Measurements from ENCODE around the gene NALCN.

NALCN gene

DNA sequence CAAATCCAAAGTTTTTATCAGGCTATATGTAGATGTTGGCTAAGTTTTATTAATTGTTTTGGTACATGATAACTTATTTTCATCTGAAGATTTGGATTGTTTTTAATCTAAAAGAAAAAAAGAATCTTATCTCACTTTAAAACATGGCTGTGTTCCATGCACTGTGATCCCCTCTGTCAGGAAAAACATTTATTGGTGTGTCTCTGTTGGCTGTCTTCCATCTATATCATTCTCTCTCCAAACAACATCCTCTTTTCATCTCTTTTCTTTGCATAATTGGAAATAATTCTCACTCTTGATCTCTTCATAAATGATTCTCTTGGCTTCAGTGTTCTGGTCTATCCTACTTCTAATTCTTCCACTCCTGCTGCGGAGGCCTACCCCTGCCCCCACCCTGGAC is 4.2 kb downstream of the NALCN start:
- no peak for FAIRE-seq

DNA sequence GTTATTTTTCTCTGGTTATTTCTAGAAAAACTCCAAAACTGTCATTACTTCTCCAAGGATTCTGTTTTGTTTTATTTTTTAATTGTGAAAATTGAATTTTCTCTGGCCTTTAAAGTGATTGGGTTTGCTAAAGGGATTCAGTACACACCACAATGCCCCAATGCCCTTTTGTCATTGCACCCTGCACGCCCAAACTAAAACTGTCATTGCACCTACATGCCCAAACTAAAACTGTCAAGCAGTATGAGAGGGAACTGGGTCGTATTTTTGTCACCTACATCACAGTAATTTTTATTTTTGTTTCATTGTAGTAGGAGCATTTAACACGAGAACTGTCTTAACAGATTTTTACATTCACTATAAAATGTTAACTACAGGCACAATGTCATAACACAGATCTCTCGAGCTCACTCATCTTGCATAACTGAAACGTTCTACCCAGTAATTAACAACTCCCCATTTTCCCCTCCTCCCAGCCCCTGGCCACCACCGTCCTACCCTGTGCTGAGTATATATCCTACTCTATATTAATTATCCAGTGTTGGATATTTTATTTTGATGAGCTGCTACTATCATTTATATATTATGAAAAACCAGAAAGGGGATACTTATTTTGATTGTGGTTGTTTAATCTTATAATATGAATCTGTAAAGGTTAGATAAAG is 7.2 kb downstream of the NALCN start:
- FAIRE-seq: no peak

DNA sequence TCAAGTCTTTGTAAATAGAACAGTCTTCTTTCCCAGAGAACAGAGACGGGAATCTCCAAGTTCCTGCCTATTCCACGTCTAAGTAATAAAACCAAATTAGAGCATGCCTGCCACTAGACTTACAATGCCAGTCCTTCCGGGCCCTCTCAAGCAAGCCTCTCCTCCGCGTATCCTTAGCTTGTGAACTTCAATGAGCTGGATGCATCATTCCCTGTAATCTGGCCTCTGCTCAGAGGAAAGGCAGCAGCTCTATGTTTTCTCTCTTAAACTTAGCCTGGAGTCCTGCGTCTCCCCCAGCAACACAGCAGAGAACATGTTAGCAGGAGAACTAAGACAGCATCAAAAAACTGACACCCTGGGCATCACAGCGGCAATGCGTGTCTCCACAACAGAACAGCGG is 8.2 kb downstream of the NALCN start:
- no peak for FAIRE-seq

DNA sequence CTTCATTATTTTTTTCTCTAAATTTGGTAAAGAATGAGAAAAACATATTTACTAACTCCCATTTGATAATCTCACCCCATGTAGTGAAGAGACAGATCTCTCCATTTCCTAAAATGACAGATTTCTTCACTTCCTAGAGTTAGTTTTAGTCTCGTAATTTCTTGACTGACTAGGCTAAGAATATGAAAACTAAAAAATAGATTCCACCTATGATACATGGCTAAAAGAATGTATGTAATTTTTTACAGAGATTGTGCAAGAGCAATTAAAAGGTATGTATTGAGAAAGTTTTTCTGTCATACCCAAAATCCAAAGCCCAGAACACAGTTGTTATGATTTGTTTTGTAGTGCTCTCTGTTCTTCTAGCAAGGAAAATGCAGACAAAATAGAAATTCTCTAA is 9.5 kb downstream of the NALCN start:
- FAIRE-seq: no peak

DNA sequence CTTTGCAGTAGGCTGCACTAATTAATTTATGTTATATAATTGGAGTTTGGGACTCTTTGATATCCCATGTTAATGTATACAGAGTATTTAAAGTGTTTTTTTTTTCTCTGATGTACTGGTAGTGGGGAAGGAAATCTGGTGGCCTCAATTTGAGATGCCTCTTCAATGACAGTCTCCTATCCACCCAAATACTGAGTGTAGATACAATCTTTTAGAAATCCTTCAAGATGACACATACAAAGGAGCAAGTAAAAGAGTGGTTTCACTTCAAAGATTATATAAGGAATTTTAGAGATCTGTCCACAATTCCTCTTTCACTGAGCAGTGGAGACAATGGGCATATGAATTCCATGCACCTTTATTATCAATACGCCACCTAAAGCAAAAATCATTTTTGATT is 15.1 kb downstream of the NALCN start:
- no peak for FAIRE-seq

DNA sequence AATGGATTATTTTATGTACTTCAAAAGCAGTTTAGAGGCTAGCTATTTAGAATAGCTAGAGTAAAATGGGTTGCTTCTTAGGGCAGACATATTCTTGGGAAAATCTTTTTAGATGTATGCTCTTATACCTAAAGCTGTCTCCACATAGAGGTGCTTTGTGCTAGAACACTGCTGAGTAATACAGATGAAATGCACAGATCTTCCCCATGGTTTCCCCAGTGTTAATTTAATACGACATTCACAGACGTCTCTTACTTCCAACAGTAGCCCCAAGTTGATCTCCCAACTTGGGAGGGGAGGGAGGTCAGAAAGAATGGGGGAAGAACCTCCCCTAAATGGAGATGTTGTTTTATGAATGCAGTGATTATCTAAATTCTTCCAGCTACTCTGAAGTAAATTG is 16.9 kb downstream of the NALCN start:
- FAIRE-seq: no peak

DNA sequence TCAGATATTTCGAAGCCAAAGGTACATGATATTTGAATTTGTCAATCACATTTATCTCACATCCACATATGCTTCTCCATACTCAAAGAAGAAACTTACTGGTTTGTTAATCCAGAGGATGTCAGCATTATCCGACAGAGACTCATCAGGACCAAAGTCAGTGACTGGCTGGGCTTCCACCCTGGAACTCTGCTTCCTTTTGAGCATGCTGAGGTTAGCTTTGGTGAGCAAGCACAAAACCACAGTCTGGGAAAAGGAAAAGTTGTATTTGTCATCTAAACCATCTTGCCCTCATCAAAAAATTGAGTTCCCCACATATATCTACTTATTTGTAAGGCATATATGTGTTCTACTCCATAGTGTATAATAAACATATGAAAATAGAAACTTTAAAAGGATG is 17.4 kb downstream of the NALCN start:
- FAIRE-seq: no peak

DNA sequence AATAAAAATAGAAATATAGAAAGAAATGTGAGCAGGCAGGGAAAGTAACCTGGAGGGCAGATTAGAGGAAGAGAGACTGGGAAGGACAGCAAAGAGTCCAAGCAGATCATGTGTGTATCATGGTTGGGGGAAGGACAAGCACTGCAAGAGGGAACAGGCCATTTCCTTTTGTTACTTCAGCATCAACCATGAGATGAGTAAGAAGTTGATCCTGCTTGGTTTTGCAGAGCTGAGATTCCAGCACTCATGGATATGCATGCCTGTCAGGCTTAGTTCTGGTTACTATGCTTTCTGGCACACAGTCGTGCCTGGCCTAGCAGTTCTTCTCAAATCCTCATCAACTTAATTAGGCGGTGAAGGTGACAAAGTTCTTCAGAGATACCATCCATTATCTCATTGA is 18.1 kb downstream of the NALCN start:
- no peak for FAIRE-seq

DNA sequence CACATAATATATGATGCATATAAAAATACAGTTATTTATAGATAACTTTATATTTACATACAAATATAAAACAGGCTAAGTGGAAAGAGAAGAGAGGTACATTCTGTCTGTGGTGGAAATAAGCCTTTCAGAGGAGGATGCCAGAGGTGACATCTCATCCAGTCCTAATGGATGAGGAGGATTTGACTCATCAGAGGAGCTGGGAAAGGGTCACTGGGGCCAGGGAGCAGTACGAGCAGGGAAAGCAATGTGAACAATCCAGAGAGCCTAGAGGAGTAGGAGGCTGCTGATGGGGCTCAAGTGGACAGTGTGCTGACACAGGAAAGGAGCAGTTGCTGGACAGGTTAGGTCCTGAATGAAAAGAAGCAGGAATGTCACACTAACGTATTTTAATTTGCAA is 18.6 kb downstream of the NALCN start:
- no peak for FAIRE-seq

DNA sequence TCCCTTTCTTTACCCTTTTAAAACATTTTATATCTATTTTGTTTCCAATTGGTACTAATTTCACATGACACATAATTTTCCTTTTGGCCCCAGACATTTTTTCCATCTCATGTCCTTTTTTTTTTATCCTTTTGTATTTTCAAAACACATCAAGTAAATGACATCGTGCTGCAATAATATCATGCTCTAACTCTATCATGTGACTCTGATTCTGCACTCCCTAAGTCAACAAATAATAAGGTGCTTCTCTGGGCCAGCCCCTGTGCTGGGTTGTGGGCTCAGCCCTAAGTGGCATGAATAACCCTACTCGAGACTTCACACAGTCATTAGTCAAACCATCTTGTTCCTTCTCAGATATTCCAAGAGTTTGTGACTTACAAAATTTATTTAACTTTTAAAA is 21.7 kb downstream of the NALCN start:
- no peak for FAIRE-seq

DNA sequence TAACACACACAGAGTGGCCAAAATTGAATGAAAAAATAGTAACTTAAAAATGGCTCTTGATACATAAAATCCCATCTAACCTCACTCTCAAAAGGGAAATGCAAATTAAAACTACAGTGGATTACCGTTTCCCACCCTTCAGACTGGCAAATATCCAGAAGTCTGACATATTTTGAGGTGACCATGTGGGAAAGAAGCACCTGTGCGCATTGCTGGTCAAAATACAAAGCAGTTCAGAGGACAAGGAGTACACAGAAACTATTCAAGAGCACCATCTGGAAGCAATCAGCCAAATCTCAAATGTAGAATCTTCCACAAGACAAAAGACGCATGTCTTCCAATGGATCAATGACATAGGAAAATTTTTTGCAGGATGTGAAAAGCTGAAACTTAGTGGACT is 23.2 kb downstream of the NALCN start:
- FAIRE-seq: no peak

DNA sequence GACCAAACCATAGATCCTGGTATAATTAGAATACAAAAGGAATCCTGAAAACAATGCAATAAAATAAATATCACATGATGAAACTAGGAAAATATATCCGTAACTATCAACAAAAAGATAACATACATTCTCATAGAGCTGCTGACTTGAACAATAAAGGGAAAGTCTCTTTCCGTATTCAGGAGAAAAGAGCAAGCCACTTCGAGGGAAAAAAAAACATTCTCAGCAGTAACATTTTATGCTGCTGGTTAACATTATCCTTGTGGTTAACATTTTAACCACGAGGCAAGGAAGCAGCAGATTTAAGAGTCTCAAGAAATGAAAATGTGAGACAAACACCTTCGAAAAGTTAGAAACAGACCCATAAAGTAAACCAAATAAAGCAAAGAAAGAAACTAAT is 25.8 kb downstream of the NALCN start:
- FAIRE-seq: no peak

DNA sequence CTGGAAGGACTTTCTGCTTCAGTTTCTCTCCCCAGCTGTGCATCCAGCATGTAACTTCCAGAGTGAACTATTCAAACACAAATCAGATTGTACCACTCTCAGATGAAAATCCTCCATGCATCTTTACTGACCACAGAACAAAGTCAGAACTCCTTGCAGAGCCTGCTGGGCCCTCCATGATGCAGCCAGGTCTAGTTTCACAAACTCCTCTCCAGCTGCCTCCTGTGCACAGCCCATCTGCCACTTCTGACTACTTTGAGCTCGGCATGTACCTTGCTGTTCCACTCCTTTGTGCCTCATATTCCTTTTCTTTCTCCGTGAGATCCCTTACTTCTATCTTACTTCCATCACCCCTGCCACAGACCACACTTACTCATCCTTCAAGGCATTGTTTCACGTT is 31.4 kb downstream of the NALCN start:
- FAIRE-seq: no peak

DNA sequence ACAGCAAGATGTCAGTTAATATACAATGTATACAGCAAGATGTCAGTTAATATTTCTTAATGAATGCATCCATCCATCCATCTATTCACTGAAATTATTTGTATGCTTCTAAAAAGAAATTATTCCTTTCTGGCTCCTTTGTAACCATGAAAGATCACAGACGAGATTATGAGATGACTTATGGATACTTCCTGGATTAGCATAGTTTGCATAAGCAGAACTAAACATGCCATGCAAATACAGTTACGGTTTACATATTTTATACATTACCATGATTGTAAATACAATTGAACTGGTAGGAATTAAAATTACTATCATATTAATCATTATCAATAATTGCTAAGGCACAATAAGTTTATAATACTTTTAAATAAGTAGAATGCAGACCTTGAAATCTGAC is 32.7 kb downstream of the NALCN start:
- no peak for FAIRE-seq

DNA sequence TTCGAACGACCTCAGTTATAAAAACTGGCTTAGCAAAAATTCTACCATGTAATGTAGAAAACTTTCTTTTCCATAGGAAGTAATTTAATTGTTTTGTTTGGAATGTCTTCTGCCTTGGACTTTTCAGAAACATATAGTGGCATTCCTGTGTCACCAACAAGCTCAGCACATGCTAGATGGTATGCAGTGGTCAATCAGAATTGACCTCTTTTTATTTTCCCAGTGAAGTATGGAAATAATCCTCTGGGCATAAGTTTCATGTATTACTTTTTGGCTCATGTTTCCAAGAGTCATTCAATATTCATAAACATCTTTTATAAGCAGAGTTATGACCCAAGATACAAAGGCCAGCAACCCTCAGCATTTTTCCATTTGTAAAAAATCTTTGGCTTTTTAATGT is 33.6 kb downstream of the NALCN start:
- no peak for FAIRE-seq

DNA sequence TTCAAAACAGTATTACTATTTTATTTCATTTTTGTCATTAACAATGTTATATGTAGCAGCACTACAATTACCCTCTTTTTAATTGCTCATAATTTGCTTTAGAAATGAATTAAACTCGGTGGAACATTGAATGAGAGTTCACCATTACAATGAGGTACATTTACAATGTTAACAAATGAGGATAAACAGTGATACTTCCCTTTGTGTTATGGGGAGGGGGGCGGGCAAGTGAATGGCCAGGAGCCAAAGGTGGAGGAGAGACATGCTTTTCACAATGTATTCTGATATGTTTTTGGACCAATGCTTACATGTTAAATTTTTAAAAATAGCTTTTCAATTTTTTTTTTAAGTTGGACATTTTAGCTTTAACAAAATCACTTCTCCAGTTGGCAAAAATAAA is 34.2 kb downstream of the NALCN start:
- FAIRE-seq: no peak

DNA sequence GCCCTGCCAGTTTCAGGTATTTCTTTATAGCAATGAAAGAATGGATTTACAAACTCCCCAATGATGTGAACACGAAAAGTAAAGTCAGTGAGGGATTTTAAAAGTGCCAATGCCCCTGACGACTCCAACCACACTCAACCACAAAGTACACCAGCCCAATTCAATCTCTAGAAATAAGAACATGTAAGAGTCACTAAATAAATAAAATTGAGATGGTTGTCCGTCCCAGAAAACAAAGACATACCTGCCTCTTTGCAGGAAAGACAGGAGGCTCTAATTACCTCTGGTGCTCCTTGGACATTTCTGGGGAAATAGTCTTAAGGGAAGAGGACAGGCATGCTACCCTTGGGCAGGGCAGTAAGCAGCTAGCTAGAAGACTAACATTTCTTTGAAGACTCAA is 55.8 kb downstream of the NALCN start:
- no peak for FAIRE-seq

DNA sequence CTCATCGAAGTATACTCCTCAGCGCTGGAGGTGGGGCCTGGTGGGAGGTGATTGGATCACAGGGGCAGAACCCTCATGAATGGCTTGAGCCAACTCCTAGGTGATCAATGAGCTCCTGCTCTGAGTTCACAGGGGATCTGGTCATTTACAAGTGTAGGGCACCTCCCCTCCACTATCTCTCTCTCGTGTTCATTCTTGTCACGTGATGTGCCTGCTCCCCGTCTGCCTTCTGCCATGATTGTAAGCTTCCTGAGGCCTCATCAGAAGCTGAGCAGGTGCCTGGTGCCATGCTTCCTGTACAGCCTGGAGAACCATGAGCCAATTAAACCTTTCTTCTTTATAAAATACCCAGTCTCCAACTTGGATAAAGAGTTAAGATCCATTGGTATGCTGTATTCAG is 61.4 kb downstream of the NALCN start:
- FAIRE-seq: no peak

DNA sequence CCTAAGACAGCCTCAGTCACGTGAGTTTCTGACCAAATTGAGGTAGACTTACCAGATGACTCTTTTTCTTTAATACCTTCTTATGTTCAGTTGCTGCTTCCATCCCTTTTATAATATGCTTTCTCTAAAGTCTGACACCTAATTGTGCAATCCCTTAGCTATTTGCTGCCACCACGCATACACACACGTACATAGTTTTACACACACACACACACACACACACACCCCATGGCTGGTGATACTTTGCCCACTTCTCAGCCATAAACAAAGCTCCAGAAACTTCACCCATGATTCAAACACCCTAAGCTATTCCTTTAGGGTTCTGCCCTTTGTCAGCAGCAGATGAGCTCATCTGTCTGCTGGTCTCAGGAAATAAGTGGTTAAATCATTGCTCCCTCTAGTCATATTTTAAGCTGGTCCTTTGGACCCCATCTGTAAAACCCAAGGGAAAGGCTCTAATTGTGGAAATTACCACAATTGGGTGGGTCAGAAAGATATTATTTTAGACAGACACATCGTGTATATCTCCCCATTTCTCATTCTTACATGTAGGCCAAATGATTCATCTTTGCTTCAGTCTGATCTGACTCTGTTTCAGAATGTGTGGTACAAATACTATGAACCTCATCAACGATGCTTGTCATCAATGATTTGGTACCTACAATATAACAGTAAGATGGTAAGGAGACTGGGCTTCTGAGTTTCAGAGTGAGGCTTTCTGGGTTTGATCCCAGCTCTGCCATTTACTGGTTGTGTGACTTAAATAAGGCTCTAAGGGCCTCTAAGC is 69.2 kb downstream of the NALCN start:
- no peak for FAIRE-seq

DNA sequence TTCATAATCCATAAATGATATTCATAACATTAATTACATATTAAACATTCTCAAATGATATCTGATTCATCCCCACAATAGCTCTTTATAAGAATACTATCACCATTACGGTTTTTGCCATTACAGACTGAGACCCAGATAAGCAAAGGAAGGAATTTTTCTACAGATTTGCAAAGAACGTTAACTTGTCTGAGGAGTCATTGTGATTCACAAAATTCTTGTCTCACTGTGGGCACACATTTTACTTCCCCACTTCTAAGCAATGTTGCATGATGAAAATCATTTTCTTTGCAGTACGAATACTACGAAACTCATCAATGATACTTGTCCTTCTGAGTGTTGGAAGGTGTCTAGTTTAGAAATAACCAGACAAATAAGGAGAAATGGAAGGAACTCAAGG is 70.1 kb downstream of the NALCN start:
- no peak for FAIRE-seq

DNA sequence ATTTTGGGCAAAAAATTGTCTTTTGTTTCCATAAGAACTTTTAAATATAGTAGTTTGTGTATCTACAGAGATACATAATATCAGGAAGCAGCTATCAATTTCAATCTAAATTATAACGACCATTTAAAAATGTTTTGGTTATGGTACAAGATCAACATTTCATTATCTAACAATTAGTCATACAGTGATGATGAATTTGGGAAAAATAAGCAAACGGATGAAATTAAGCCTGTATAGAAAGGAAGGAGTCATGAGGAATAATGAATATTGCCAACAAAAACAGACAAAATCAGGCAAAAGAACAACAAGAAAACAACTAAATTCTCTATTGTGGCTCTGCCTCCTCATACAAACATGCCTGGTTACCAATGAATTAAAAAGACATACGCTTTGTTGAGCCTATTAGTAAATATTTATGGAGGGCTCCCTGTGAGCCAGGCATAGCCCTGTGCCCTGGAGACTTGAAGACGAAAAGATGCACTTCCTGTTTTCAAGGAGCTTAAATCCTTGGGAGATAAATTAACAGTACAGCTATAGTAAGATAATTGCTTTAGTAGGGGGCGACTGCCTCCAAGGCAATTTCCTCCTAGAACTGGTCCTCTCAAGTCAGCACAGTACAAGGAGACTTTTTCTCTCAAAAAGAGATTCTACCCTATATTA is 73.0 kb downstream of the NALCN start:
- no peak for FAIRE-seq

DNA sequence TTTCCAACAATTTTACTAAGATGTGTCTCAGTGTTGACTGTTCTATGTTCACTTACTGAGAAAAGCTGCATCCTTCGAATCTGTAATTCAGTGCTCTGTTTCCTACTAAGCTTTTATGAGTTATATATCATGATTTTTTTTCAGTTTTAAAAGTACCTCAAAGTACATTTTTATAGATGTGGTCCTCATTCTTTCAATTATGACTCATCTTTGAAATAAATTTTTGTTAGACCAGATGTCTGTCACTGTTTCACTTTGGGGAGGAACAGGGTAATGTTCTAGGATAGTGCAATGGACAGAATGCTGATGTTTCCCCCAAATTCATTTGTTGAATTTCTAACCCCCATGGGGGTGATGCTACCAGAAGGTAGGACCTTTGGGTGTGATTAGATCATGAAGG is 74.8 kb downstream of the NALCN start:
- no peak for FAIRE-seq

DNA sequence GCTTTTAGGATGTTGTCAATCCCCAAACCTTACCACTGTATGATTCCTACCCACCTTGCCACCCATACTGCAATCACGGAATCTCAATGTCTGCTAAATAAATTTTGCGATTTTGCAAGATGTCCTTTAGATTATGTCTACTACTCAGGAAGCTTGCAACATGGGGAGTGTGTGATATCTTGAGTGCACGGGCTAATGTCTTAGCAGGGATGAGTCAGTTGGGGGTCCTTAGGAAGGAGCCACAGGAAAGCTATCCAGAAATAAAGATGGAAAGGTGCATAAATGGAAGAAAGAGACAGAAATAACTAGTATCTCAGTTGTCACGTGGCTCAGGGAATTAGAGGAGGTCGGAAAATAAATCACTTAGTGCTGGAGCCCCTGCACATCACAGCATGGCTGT is 77.1 kb downstream of the NALCN start:
- FAIRE-seq: no peak

DNA sequence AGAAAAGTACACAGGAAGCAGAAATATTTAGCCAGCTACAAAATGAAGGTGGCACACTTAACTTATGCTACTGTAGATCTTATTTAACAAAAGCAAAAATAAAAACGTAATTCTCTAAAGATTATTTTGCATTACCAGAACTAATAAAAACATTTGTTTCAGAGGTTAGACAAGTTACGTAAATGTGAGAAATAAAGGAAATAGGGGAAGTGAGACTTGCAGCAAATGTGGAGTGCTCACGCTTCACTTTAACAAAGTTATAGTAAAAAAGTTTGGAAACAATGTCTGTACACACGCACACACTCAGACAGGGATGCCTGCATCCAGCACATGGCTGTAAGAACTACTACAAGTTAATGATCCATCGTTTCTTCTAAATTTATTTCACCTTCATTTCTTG is 83.7 kb downstream of the NALCN start:
- FAIRE-seq: no peak

DNA sequence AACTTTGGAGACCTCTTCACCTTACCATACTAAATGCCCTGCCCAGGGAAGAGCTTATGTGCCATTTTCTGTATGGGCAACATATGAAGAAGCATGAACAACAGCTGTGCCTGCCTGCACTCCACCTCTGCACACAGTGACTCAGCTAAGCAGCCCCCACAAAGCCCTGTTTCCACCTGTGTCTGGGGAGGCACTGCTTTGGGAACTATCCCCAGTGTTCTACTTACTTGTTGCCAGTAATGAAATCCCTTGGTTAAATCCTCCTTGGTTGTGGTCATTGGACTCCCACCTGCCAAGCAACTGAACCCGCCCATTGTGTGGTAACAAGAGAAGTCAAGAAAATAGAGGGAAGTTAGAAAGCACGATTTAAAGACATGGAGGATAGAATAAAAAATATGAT is 84.6 kb downstream of the NALCN start:
- FAIRE-seq: no peak
